GM21576 (cell line): ENCODE results near the gene PSMB7.

ENCODE experiments used
- ATAC-seq: cut with Tn5 transposase; IDR thresholded peaks from one replicate; pipeline ENCODE4 v1.9.1; 2021; ENCODE audit warnings: mild to moderate bottlenecking, moderate library complexity; ENCODE audit not compliant: unreplicated experiment

Gene PSMB7

DNA sequence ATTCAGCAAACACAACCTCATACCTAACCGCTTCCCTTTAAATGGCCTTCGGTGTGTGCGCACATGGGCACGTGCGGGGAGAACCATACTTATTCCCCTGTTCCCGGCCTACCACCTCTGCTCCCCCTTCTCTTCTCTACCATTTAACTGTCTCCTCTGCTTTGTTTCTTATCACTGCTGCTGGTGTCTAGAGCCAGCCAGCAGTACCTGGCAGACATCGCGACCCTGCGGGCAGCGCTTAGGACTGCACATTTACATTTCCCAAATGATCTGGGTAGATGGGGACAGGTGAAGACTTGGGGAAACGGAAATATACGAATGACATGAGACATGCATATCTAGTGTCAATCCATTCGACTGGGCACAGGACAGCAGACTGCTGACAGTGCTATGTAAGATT, 56.6 kb downstream of the PSMB7 start:
- ATAC-seq, result no peak

DNA sequence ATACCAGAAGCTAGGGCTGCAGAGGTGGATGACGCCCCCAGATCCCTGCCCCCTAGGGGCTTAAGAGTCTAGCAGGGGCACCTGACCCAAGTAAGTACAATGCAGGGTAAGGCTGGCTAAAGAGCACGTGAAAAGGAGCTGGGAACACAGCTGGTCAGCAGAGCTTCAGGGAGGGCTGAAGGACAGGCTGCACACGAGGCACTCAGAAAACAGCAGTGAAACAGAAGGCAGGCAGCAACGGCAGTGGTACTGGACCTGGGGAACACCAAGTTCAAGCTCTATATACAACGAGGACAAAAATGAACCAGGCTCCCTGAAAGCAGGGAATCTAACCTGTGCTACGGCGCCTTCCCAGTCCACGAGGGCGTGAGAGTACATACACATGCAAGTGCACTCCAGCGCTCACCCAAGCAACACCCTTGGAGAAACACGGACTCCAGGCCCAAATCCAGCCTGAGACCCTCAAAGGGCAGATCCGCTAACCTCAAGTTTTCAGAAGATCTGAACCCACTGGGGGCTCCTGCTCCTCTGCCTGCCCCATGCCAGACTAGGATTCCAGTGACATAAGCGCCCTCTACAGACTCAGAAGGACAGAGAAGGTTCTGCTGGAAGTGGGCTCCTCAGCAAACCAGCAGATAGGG, 57.4 kb downstream of the PSMB7 start:
- ATAC-seq, result no peak

DNA sequence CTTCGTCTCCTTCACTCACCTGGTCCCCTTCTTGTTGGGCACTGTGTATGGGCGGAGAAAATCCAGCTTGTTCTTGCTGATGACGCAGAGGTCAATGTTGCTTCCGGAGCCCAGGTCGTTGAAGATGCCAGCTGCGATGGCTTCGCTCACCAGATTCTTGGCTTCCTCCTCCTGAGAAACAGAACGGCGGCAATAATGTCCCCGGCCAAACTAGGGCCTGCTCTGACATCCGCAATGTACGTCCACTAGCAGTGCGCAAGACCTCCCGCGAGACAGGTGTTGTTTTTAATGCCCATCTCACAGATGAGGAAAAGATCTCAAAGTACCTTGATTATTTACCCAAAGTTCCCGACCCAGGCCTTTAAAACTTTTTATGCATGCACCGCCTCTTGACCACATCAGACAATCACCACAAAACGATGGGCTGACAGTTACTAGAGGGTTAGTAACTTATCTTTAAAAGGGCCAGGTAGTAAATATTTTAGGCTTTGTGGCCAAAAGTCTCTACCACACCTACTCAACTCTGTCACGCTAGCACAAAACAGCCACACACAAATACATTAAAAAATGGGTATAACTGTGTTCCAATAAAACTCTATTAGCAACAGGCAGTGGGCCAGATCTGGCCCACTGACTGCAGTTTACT, 58.4 kb downstream of the PSMB7 start:
- ATAC-seq, result no peak

DNA sequence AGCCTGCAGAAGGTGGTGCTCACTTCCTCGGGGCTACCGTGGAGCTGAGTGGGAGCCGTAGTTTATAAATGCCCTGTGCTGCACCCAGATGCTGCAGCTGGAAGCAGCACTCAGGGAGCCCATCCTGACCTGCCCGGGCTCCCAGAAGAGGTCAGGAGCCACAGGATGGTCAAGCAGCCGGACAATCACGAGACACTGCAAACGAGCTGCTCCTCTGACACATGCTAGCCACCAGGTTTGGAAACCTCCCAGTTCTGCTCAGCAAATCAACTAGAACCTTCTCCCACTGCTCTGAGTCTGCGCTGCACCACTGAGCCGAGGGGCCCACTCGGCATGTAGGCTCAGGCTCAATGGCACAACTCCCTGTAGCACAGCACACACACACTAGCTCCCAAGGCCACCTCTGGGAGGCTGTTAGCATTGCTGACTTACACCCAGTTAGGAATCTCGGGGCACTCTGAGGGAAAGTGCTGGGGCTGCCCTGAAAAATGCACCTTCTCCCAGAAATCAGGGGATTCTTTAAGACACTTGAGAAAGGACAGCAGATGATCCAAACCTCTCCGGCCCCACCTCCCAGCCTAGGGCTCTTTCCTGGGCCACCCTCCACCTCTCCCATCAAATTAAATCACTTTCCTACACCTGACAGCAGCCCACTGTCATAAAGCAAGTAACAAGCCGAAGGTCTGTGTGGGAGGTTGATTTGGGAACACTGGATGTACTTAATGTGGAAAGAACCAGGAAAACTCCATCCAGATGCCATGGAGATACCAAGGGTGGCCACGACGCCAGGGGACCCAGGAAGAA, 59.1 kb downstream of the PSMB7 start:
- no peak for ATAC-seq

DNA sequence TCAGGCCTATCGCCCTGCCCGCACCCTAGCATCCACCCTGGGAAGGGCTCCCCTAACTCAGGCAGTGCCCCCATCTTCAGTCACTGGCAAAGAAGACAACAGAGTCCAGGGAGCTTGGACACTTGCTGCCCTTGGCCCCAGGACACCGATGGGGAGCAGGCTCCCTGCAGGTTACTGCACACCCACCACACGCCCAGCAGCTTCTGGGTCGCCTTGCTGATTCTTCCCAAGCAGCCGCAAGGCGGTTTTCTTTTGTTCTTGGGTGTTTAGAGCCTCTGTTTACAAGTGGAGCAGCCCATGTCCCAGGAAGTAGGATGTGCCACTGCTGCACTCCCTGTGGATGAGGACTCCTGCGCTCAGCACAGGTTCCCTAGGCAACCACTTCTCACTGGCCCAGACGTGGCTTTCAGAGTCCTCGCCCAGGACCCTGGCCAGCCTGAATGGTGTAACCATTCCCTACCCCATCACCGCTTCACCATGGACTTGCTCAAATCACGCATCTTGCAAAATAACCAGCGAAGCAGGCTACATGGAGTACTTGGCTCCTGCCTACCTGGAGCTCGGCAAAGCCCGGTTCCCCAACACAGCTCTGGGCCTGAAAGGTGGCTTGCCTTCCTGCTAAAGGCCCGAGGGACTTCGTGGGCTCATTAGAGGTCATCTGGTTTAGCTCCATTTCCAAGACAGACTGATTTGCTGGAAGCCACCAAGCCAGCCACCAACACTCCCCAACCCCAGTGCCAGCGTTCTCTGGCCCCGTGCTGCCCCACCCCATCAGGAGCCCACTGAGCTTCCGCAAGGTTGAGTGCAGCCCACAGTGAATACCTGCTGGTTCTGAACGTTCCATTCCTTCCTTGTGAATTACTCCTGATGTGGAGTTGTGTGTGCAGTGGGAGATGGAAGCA, 60.0 kb downstream of the PSMB7 start:
- ATAC-seq, result no peak

DNA sequence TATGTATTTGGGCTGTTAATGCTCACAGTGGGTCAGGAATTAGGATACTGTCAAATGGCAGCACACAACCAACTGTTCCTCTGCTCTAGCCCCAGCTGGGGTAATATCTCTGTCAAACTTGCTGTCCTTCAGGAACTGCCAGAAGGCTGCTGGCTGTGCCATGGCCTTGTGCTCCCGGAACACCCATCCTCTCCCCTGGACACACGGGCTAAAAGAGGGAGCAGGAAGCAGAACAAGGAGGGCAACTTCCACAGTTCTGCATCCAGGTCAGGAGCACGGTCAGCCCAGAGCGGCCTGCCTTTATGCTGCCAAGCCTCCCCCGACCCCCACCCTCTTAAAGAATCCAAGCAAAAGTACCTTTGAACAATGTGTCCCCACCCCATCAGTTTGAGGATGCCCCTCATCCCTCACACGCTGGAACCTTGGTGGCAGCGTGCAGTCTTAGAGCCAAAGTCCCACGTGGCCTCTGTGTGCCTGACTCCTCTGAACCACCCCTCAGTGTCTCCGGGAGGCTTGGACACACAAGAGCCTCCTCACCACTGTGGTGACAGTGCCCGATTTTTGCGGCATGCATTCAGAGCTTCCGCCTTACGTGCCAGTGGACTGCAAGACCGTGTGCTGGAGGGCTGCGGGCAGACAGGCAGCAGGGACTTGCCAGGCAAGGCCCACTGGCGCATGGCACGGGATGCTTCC, 60.8 kb downstream of the PSMB7 start:
- ATAC-seq, result no peak

DNA sequence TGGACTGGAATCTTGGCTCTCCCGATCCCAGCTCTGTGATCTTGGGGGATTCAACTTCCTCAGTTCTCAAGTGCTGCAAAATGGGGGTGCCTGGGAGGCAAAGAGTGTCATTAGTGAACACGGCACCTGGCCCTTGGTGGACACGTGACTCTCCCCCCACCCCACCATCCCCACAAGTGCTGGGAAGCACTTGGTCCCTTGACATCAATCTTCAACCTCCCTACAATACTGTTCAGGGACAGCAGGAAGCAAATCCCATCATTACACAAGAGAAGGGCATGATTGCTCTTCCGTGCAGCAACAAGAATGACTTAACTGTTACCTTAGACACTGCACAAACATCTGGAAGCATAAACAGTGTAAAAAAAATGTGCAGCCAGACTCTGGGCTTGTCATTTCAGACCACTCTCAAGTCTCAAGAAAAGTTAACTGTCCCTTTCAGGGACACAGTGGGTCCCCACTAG, 61.4 kb downstream of the PSMB7 start:
- no peak for ATAC-seq

DNA sequence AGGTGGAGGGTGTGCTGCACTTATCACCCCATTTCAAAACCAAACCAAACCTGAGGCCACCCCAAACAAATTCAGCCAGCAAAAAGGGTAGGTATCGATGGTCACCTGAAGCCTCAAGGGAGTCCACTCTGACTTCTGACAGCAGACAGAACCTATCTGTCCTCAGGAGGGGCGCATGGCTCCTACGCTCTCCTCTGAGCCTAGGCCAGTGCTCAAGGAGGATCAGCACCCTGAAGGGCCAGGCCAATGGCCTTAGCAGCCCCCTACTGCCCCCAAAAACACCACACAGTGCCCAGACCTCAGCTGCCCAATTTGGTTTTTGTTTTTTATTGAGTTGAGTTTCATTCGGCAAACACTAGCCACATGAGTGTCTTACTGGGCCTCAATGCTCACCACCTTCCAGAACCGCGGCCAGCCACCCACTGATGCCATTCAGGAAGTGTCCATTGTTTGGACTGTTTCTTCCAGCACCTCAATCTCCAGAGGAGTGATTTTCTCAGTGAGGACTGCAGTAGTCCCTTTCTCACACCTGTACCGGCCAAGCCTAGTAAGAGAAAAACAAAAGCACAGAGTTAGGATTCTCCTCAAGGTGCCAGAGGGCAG, 62.0 kb downstream of the PSMB7 start:
- no peak for ATAC-seq

DNA sequence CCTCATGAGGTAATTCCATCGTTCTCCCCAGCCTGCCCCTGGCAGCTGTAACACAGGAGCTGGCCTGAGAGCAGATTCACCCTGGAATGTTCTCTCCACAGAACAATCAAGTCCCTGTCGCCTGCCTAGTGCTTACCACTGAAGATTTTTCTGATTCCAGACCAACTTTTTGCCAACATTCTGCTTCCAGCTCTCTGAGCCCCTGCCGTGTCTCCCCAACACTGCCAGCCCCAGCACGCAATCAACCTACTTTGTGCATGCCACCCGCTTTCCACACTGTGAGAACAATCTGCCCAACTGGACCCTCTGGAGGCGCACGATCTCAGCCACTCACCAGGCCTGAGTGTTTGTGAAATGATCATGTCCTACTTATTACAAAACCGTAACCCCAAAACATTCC, 62.6 kb downstream of the PSMB7 start:
- ATAC-seq, result no peak

DNA sequence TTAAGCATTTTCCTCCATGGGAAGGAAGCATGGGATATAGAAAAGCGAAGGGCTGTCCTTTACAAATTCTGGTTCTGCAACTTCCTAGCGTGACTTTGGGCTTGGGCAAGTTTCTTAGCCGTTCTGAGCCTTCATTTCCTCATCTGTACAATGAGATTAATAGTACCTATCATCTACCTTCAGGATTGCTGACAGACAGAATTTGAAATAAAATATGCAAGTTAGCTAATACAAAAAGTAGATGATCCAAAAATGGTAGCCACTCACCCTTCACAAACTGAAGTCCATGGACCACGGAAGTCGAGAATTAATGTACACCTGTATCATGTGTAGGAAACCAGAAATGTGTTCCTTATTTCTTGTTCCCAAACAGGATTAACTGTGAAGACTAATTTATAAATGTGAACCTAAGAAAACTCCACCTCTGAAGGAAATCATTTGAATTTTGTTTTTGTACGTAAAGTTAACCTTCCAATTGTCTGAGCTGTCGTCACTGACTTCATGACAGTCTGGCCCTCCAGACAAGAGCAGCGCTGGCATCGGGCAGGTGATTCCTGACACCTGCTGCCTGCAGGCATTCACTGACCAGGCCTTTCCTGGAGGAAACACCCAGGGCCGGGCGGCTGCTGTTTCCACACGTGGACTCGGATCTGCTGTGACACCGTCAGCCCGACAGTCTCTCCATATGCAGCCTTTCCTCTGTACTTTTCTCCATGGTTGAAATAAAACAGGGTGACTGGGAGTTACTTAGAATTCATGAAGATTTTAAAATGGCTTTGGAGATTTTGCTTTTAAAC, 63.4 kb downstream of the PSMB7 start:
- ATAC-seq, result no peak

DNA sequence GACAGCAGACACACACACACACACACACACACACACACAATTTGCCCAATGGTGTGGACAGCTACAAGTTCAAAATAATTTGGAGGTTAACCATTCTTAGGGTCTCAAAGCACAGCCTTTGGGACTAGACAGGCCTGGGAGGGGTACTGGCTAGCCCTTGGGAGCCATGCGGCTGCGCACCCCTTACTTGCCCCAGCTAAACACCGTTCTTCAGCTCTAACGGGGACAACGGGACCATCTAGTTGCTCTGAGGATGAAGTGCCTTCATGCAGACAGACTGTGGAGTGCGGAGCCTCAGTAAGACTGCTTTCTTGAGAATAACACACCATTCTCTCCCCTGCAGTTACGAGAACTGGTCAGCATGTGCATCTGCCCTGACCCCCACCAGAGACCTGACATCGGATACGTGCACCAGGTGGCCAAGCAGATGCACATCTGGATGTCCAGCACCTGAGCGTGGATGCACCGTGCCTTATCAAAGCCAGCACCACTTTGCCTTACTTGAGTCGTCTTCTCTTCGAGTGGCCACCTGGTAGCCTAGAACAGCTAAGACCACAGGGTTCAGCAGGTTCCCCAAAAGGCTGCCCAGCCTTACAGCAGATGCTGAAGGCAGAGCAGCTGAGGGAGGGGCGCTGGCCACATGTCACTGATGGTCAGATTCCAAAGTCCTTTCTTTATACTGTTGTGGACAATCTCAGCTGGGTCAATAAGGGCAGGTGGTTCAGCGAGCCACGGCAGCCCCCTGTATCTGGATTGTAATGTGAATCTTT, 64.6 kb downstream of the PSMB7 start:
- no peak for ATAC-seq

DNA sequence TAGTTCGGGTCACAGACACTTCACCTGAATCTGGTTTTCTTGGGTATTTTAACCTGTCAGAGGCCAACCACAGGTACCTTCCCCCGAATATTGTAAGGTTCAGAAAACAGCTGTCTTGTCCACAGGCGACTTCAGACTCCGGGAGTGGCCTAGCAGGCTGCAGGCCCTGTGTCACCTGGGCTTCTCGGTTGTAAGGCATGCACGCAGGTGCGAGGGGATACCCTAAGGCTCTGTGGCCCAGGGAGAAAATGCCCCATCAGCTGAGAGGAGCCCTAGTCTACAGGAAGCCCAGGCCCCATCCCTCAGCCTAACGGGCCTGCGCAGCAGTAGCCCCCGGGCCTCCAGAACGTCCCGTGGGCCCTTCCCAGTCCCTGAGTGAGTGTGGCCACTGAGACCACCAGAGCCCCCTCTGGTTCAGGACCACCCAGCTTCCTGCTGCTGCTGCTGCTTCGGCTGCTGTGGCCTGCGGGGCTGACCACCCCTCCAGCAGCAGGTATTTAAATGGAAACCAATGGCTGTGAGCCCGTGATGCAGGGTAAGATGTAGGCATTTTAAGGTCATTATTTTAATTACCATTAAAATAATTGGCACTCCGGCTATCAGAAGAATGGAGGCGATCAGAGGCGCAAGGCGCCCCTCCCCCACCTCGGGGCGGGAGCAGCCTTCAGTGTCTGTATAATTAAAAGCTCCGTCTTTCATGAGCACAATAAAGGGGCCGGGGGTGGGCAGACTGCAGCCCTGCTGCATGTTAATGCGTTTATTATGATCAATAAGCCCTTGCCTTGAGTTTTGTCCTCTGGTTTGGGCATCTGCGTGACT, 65.4 kb downstream of the PSMB7 start:
- ATAC-seq, result no peak

DNA sequence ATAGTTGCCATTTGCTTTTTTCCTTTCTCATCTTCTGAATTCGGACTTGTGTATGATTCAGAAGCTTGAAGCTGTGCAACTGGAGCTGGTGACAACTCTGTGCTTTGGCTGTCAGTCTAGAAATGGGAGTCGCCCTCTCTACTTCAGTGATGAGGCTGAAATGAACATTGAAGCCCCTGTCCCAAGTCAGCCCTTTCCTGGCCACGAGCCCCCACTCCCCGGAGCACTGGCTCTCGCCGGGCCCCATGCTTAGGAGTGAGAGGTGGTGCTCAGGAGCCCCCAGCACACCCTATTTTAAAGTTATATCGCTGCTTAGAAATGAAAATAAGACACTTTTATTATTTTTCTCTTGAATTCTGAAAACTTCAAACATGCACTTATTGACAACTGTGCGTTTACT, 66.0 kb downstream of the PSMB7 start:
- no peak for ATAC-seq

DNA sequence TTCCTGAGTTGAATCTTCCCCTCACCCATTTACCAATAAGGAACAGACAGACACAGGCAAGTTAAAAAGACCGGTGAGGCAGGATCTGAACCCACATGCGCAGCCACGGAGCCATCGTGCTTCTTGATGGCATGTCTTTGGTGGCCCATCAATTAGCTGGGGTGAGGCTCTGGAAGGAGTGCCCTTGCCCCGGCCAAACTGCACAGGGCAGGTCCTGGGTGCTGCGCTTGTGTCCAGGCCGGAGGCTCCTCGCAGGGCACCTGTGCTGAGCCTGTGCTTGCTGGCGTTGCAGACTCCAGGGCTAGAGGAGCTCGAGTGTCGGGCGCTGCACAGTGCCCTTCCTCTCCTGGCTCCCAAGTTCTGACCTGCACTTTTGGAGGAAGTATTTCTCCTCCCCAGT, 66.4 kb downstream of the PSMB7 start:
- no peak for ATAC-seq

DNA sequence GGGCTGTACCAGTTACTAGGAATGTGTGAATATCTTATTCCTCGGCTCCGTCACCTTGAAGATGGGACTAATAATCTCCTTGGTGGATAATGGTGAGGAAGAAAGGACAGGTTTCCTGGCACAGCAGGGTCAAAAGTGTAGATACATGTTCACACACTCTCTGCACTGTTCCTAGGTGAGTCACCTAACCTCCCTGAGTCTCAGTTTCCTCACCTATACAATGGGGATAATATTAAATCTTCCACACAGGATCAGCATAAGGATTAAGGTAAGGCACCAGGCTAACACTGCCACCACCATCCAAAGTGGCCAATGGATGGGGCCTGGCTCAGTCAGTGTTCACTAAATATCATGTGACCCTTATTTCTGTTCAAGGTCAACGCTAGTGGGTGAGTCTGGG, 66.9 kb downstream of the PSMB7 start:
- ATAC-seq, result no peak

DNA sequence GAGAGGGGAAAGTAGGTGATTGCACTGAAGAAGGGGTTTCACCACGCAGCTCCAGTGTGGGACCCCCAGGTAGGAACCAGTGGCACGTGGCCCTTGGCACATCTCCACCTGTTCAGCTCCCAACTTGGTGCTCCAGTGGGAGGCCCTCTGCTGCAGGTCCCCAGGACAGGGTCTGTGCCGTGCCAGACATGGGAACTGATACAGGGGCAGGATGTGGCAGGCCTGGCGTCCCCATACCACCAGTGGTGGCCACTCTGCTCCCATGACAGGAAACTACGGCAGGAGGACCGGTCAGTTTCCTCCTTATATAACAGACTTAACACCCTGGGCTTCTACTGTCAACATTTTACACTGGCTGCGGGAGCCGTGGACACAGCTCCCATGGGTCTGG, 67.3 kb downstream of the PSMB7 start:
- ATAC-seq, result no peak

DNA sequence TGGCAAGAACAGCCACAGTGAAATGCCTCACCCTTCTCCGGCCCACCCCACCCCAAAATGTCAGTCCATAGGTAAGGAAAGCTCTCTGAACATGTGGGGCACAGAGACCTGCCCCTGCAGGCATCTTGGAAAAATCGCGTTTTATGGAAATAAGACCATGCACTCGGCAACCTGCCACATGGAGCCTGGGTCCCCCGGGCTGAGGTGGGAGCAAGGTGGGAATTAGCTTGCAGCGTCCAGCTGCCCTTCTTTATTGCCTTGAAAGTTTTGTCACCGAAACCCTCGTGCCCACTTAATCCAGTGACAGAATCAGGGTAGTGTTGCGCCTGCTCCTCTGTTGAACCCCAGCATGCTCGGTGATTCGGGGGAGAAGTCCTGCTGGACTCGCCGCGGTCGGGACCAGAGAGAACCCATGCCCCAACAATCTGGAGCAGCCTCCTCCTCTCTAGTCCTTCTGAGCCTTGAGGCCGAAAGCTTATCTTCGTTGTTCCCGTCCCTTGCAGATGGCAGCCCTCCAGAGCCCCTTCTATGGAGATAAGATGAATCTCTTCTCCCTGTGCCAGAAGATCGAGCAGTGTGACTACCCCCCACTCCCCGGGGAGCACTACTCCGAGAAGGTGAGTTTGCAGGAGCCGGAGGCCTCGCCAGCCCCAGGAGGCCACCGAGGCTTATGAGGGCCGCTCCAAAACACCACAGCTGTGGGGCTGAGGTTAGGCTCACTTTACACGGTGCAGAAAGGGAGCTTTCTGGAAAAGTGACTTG, 67.9 kb downstream of the PSMB7 start:
- ATAC-seq, result no peak
